ENCODE measurements around the gene WDR83. TPM values are rescaled to one million over a fixed set of nuclear protein-coding genes. Genes with fewer than 3 reads are reported as not detected.

Gene WDR83
- total RNA-seq, 1 experiment from 2014 or later = 9.1 TPM

DNA sequence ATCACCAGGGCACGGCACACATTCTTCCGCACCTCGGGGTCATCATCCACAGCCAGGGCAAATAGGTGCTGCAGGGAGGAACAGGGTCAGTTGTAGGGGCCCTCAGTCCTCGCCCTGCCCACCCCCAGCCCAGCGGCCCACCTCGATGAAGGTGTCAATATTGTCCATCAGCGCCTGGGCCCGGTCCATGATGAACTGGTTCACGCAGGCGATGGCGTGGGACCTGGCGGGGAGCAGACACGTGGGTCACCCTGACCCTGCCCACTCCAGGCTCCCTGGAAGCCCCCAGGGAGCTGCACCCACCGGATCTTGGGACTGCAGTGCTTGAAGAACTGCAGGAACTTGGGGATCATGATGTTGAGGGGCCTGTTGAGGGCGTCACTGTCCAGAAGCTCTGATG, 48.5 kb downstream of the WDR83 start:
- no peak for DNase-seq (ENCODE audit: low read depth)

- DNase-seq (ENCODE audit: low read depth) = no peak
Observed at GRCh38 chr19:12715929-12716328, 49.3 kb downstream of the WDR83 start.

GRCh38 chr19:12720296-12720695, 53.7 kb downstream of the WDR83 start:
- DNase-seq (ENCODE audit: low read depth) = no peak

DNA sequence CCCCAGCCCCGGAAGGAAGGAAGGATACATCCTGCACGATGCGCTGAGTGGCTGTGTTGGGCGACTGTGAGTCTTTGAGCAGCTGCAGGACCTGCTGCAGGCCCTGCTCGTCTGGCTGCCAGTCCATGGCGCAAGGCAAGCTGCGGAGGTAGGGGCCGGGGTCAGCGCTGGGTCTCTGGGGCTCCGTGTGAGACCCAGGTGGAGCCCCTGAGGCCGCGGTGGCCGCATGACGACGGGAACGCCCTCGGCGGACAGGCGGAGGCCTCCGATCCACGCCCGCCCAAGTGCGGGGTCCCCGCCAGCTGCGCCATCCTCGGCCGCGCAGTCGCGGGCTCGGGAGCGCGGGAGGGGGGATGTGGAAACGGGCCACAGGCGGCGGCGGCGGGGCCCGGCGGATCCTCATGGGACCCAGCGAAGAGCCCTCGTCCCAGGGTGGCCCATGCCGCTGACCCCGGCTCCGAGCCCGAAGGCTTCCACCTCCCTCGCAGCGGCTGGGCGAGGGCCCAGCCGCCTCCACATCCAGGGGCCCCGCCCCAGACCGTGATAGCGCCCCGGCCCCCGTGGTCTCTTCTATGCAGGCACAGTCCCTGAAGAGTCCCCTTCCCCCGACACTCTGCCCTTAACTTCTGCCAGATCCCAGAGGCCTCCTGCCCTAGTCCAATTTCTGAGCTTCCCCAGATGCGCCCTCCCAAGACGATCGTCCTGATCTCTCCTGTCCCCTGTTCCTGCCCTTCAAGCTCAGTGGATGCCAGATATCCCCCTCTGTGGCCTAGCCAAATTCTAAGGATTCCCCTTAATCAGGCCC, 54.4 kb downstream of the WDR83 start:
- DNase-seq (ENCODE audit: low read depth) = peak; percentile 46

DNA sequence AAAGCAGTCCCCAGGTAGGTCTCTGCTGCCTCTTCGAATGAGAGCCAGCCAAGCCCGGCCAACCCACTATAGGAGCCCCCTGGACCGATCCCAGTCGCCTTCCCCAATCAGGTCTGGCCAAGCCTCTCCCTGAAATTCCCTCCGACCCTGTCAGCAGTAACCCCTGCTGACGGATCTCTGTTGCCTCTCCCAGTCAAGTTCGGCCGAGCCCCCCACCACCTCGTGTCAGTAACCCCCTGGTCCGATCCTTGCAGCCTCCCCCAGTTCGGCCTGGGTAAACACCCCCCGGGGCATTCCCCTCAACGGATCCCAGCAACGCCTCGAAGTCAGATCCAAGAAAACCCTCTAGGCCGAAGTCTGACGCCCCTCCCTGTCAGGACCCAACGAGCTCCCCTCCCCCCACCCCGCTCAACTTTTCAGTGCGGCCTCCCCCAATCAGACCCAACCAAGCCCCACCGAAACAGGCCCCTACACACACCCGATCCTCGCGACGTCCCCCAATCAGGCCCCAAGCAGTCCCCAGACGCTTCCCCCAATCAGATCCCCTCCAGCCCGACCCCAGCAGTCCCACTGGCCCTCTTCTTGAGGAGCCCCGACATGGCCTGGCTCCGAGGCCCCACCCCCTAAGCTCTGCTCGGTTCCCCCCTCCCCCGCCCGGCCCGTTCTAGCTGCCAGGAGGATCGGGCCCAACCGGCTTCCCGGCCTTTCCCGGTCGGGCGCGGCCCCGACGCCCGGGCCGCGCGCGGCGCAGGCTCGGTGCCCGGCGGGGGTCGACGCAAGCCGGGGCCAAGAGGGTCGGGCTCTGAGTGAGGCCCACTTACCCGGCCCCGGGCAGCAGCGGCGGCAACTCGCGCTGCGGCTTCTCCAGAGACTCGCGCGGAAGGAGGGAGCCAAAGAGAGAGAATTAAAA, 55.3 kb downstream of the WDR83 start:
- DNase-seq (ENCODE audit: low read depth) = peak; percentile 71

GRCh38 chr19:12722566-12723380, 56.2 kb downstream of the WDR83 start:
- peak; percentile 99 for DNase-seq (ENCODE audit: low read depth)

GRCh38 chr19:12723381-12723640, 56.7 kb downstream of the WDR83 start:
- peak; percentile 17 for DNase-seq (ENCODE audit: low read depth)

DNA sequence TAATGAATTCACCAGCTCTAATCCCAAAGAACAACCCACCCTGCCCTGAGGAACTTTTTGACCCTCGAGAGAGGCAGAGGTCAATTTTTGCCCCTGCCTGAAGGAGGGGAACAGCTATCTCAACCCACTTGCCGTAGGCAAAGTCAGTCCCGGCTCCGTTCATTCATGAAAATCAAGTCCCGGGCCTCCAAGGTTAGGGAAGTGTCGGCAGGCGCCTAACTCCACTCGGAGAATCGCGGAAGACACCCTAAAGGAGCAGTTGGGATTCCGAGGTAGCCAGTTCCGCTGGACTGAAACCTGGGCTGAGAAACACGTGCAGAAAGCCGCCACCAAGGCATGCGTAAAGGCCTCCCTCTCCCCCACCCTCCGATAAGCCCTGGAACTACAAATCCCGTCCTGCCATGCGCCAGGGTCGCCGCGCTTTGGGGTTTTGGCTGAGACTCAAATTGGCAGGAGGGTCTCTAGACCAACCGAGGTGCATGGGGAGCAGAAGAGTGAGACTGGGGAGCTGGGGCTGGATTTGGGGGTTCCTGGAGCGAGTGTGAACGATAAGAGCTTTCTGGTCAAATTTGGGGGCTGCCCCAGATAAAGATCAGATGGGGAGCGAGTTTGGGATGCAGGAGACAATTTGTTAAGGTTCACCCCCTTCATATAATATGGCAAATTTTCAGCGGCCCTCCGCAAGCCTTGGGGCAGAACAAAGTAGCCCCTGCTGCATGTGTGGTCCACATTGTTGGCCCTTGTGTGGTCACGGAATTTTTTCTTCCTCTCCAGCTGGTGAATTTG, 57.2 kb downstream of the WDR83 start, which contains the start of gene TNPO2:
TSS of gene TNPO2 (minus strand) at position 292 of the 786 bp plus-strand sequence. CDS start 2,955 bp downstream, outside the sequence.
- DNase-seq (ENCODE audit: low read depth) = peak; percentile 65

Other genes with a start within 250 kb of the WDR83 start
- 3.5 and 4.5 TPM in 2 replicates for gene ZNF443, start 225.8 kb upstream of the WDR83 start, total RNA-seq (2014; rRNA removed)
- 2.2 and 3.2 TPM in 2 replicates for gene ZNF709, start 182.0 kb upstream of the WDR83 start, total RNA-seq (2014; rRNA removed)
- gene ZNF564, start 115.3 kb upstream of the WDR83 start, total RNA-seq (2014; rRNA removed) = 5.5 and 6.0 TPM in 2 replicates
- gene ZNF490, start 56.0 kb upstream of the WDR83 start, total RNA-seq (2014; rRNA removed) = 6.4 and 10.3 TPM in 2 replicates
- 8.4 and 11.5 TPM in 2 replicates for gene ZNF791, start 55.9 kb upstream of the WDR83 start, total RNA-seq (2014; rRNA removed)
- 48.1 and 73.8 TPM in 2 replicates for gene MAN2B1, start 65 bp upstream of the WDR83 start, total RNA-seq (2014; rRNA removed)
- gene DHPS, start 15.1 kb downstream of the WDR83 start, total RNA-seq (2014; rRNA removed) = 106 and 109 TPM in 2 replicates
- gene GNG14, start 21.2 kb downstream of the WDR83 start, total RNA-seq (2014; rRNA removed) = not detected in 2 replicates
- gene FBXW9, start 29.8 kb downstream of the WDR83 start, total RNA-seq (2014; rRNA removed) = 8.1 and 8.7 TPM in 2 replicates
- gene TNPO2, start 57.1 kb downstream of the WDR83 start, total RNA-seq (2014; rRNA removed) = 41.0 and 56.0 TPM in 2 replicates
- gene TRIR, start 67.9 kb downstream of the WDR83 start, total RNA-seq (2014; rRNA removed) = 372 and 446 TPM in 2 replicates
- 136 and 155 TPM in 2 replicates for gene GET3, start 70.7 kb downstream of the WDR83 start, total RNA-seq (2014; rRNA removed)
- 0.45 and 0.98 TPM in 2 replicates for gene BEST2, start 85.0 kb downstream of the WDR83 start, total RNA-seq (2014; rRNA removed)
- 15.2 and 20.3 TPM in 2 replicates for gene HOOK2, start 108.7 kb downstream of the WDR83 start, total RNA-seq (2014; rRNA removed)
- gene JUNB, start 124.7 kb downstream of the WDR83 start, total RNA-seq (2014; rRNA removed) = 76.8 and 91.4 TPM in 2 replicates
- 101 and 124 TPM in 2 replicates for gene PRDX2, start 135.0 kb downstream of the WDR83 start, total RNA-seq (2014; rRNA removed)
- gene THSD8, start 135.3 kb downstream of the WDR83 start, total RNA-seq (2014; rRNA removed) = not detected in 2 replicates
- 56.2 and 59.5 TPM in 2 replicates for gene RNASEH2A, start 139.8 kb downstream of the WDR83 start, total RNA-seq (2014; rRNA removed)
- gene RTBDN, start 167.8 kb downstream of the WDR83 start, total RNA-seq (2014; rRNA removed) = not detected in 2 replicates
- gene MAST1, start 171.7 kb downstream of the WDR83 start, total RNA-seq (2014; rRNA removed) = 0.13 TPM in 1 of 2 replicates, not detected in the other
- gene DNASE2, start 214.6 kb downstream of the WDR83 start, total RNA-seq (2014; rRNA removed) = 17.2 and 18.9 TPM in 2 replicates
- not detected in 2 replicates for gene KLF1, start 220.4 kb downstream of the WDR83 start, total RNA-seq (2014; rRNA removed)
- 24.6 and 31.9 TPM in 2 replicates for gene GCDH, start 224.4 kb downstream of the WDR83 start, total RNA-seq (2014; rRNA removed)

Data from LHCN-M2 (cell line).